NCI-H1436 treated with DMSO at 0.1 percent for 48 hours (cell line): ENCODE data around the gene F12.
"Not testable (repeated sequence)": the region's sequence is repeated elsewhere in the genome, so short reads cannot be mapped to it uniquely, and the experiment has no call there.

Experiments used
- DNase-seq: peaks from one replicate; lab custom pipeline; 2025; lab: John Stamatoyannopoulos, UW

F12 gene

DNA sequence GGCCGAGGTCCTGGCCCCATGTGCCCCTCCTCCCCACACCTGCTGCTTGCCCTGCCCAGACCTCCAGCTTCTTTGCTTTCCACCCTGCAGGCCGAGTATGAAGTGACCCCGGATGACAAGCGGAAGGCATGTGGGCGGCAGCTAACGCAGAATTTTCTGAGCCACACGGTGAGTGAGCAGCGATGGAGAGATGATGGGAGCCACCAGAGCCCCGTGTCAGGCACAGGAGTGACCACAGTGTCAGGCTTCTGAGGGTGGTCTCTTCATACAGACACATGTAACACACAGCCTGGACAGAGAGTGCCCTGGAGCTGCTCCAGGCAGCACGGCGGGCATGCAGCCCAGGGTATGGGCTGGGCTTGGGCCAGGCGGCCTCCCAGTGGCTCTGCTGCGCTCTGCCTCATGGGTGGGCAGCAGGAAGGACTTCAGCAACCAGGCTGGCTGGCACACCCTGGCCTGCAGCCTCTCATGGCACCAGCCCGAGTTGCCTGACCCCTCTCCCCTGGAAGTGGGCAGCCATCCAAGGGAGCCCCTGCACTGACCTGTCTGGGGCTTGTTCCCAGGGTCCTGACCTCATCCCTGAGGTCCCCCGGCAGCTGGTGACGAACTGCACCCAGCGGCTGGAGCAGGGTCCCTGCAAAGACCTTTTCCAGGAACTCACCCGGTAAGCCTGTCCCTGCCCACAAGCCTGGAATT, 22.9 kb upstream of the F12 start:
- DNase-seq: no peak

GRCh38 chr5:177431317-177432142, 22.2 kb upstream of the F12 start:
- DNase-seq: no peak

DNA sequence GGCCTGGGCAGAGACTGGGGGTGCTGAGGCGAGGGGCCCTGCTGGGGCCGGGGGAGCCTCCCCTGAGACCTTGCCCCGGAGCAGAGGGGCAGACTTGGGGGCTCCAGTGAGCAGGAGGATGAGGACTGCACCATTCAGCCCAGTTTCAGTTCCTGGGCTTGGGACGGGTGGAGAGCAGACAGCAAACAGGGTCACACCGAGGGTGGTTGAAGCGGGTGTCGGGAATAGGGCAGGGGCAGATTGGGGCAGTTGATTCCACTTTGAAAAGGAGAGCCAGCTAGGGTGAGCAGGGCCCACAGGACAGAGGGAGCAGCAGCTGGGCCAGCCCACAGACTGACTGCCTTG, 21.6 kb upstream of the F12 start:
- DNase-seq: no peak

DNA sequence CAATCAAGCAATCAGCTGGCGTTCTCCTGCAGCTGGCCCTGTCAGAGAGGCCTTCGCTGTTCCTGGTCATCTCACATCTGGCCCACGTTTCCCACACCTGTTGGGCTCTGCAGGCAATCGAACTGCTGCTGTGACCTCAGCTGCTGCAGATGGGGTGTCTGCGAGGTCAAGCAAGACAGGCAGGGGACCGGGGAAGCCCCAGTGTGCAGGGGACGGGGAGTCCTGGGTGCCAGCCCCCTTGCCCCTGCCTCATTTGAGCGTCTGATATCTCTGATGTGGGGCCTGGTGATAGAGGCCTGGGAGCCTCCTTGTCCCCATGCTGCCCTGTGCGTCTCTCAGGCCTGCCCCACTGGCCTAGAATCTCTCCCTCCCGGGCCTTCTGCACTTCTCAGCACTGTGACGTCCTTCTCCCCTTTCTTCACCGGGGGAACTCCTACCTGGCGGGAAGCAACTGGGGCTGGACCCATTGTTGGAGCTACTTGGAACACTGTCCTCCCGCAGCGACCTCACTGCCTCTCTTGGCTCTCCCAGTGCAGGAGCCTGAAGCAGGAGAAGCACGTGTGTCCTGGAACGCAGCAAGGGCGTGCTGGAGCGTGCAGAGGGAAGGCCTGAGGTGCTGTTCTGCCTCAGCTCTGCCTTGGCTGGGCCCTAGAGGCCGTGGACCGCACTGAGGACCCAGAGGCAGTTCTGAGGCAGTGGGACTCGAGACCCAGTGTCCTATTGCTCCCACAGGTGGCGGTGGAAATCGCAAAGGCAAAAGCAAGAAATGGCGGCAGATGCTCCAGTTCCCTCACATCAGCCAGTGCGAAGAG, 21.0 kb upstream of the F12 start:
- DNase-seq: no peak

DNA sequence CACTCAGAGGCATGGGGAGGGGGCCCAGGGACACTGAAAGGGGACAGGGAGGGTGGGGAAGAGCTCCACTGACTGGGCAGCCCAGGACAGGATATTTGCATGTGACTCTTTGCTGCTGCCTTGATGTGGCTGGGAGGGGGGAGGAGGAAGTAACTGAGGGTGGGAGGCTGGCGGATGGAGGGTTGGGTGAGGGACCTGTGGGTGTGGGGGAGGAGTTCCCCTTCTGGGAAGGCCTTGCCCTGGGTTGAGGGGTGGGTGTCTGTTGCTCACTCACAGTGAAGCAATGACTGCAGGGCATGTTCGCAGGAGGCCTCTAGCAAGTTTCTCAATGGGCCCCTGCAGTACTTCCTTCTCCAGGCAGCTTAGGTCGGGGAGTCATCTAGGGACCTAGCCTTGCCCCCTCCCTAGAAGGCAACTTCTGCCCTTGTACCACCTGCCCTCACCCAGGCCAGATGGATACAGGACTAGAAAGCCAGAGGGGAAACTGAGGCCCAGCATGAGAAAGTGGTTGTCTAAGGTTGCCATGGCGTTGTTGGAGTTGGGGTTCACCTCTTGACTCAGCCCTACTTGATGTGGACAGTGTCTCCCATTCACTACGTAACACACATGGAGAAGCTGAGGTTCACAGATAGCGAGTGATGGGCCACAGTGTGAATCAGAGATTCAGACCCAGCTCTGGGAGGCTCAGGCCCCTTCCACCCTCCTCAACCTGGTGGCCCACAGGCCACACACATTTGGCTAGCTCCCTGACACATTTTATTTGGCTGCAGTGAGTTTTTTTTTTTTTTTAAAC, 20.1 kb upstream of the F12 start:
- no peak for DNase-seq

GRCh38 chr5:177428574-177429217, 19.3 kb upstream of the F12 start:
- DNase-seq: no peak

GRCh38 chr5:177427919-177428573, 18.7 kb upstream of the F12 start:
- no peak for DNase-seq

DNA sequence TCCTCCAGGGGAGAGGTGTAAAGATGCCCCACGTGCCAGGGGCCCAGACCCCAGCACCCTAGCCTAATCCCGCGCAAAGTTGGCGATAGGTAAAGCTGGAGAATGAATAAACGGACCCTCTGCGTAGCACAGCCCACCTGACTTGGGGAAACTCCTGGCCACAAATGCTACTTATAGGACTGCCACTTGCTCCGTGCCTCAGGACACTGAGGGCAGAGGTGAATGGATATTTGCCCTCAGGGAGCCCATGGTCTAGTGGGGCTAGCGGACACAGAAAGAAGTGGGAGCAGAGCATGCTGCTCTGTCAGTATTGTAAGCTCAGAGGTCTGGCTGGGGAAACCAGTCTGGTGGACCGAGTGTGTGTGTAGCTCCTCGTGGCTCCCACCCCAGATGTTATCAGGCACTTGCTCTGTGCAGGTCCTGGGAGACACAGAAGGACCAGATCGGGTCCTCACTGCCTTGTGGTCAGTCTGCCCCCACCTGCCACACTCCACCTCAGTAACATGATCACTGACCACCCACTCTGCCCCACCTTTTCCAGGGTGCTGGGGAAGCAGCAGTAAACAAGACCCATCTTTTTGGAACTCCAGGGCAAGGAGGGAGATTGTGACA, 18.0 kb upstream of the F12 start:
- DNase-seq: no peak

DNA sequence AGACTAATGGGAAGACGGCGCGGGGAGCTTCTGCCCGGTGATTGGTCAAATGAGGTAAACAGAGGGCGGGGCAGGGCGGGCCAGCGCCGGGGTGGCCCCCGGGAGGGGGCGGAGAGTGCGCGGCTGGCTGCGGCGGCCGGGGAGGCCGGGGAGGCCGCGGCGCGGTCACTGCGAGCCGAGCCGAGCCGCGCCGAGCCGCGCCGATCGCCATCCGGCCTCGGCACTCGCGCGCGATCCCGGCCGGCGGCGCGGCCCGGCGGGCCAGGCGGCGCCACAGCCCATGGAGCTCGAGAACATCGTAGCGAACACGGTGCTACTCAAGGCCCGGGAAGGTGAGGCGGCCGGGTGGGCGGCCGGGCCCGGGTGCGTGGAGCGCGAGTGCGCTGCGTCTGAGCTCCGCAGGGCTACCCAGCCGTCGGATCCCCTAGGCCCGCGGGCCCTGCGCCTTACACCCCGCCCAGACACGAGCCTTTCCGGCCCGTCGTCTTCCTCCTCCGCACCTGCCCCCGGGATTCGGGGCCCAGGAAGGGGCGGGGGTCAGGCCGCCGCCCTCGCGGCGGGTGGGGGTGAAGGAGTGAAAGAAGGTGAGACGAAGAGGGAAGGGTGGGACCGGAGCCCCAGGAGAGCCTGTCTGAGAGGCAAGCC, 17.3 kb upstream of the F12 start, which contains the start of gene GRK6:
TSS of gene GRK6 (plus strand) at position 111 of the 645 bp plus-strand sequence. CDS start at position 281, 170 bp downstream.
- no peak for DNase-seq

DNA sequence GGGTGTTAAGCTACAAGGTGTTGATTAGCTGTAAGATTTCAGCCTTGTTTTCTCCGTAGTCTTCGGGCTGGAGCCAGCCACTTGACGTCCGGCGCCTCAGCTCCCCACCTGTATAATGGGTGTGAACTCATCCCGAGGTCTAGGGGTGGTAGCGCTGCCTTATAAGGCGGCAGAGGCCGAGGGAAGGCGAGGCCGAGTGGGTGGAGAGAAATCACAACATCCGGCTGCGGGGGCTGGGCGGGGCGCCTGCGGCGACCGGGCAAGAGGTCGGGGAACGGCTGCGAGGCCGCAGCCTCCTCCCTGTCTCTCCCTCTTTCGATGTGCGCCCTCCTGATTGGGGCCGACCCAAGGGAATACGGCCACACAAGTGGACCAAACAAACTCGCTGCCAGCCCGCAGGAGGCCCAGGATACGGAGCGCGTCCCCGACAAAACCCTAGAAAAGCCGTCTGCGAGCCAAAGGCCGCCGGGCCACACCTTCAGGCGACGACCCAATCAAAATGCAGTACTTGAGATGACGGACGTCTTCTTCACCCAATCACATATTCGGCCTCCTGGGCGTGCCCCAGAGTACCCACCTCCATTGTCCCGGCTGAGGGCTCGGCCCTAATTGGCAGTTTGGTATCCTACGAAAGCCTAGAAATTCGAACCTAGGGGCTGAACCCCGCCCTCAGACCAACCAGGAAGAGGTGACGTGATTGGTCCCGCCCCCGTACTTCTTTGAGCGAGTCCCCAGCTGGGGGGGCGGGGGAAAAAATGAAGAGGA, 16.6 kb upstream of the F12 start:
- peak; percentile 92 for DNase-seq

- DNase-seq: no peak
Observed at GRCh38 chr5:177425196-177425800, 15.9 kb upstream of the F12 start.

DNA sequence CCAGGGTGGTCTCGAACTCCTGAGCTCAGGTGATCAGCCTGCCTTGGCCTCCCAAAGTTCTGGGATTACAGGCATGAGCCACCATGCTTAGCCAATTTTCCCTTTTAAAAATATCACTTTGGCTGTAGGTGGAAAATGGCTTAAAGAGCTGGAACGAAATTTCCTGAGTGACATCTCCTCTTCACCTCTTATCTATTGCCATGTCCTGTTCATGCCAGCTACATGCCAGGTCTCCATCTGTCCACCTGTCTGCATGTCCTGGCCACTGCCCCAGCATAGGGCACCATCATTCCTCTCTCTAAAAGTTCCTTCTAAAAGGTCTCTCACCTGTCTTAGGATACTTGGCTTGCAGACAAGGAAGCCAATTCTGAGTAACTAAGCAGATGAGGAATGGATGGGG, 14.3 kb upstream of the F12 start:
- DNase-seq: no peak

GRCh38 chr5:177421062-177421798, 11.9 kb upstream of the F12 start:
- no peak for DNase-seq

- DNase-seq: not testable (repeated sequence)
Observed at GRCh38 chr5:177420472-177420871, 11.1 kb upstream of the F12 start.

- no peak for DNase-seq
Observed at GRCh38 chr5:177419046-177419445, 9.7 kb upstream of the F12 start.

DNA sequence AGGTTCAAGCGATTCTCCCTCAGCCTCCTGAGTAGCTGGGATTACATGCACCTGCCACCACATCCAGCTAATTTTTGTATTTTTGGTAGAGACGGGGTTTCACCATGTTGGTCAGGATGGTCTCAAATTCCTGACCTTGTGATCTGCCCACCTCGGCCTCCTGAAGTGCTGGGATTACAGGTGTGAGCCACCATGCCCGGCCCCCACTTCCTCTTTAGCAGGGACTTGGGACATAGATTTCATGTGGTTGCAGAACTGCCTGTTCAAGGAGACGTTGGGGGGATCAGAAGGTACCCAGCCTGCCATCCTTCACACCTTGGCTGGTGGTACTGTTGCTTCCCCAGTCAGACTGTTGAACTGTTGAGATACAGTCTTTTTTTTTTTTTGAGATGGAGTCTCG, 7.7 kb upstream of the F12 start:
- DNase-seq: not testable (repeated sequence)

- no peak for DNase-seq
Observed at GRCh38 chr5:177414481-177414880, 5.1 kb upstream of the F12 start.
